HG02943 (cell line): ENCODE measurements around the gene STK4.
"Not testable (repeated sequence)": the region's sequence is repeated elsewhere in the genome, so short reads cannot be mapped to it uniquely, and the experiment has no call there.

ENCODE experiments used
- ATAC-seq: cut with Tn5 transposase; IDR thresholded peaks from one replicate; pipeline ENCODE4 v1.9.1; 2021; ENCODE audit warnings: mild to moderate bottlenecking, low read depth, moderate library complexity; ENCODE audit not compliant: unreplicated experiment

STK4 gene

GRCh38 chr20:45020236-45020886 lies 54.0 kb downstream of the STK4 start:
- ATAC-seq, result no peak

- ATAC-seq, result no peak
Measured at GRCh38 chr20:45021631-45022030, 55.3 kb downstream of the STK4 start.

GRCh38 chr20:45023140-45023539 lies 56.8 kb downstream of the STK4 start:
- ATAC-seq, result not testable (repeated sequence)

- no peak for ATAC-seq
Measured at GRCh38 chr20:45028424-45029136, 62.3 kb downstream of the STK4 start.

GRCh38 chr20:45029884-45030283 lies 63.6 kb downstream of the STK4 start:
- no peak for ATAC-seq

GRCh38 chr20:45032276-45032675 lies 66.0 kb downstream of the STK4 start:
- no peak for ATAC-seq

- no peak for ATAC-seq
Measured at GRCh38 chr20:45032781-45033180, 66.5 kb downstream of the STK4 start.

GRCh38 chr20:45034436-45034835 lies 68.1 kb downstream of the STK4 start:
- ATAC-seq, result no peak

- no peak for ATAC-seq
Measured at GRCh38 chr20:45036044-45036755, 69.9 kb downstream of the STK4 start.

- ATAC-seq, result no peak
Measured at GRCh38 chr20:45037050-45037449, 70.7 kb downstream of the STK4 start.

GRCh38 chr20:45037635-45038034 lies 71.3 kb downstream of the STK4 start:
- ATAC-seq, result no peak

GRCh38 chr20:45038745-45039474 lies 72.6 kb downstream of the STK4 start:
- no peak for ATAC-seq

GRCh38 chr20:45039475-45039820 lies 73.1 kb downstream of the STK4 start:
- no peak for ATAC-seq

- ATAC-seq, result no peak
Measured at GRCh38 chr20:45041464-45042337, 75.4 kb downstream of the STK4 start.

- ATAC-seq, result no peak
Measured at GRCh38 chr20:45042978-45043377, 76.7 kb downstream of the STK4 start.

- no peak for ATAC-seq
Measured at GRCh38 chr20:45044084-45044573, 77.8 kb downstream of the STK4 start.

GRCh38 chr20:45044601-45045000 lies 78.3 kb downstream of the STK4 start:
- ATAC-seq, result no peak

GRCh38 chr20:45047581-45048119 lies 81.3 kb downstream of the STK4 start:
- no peak for ATAC-seq

- no peak for ATAC-seq
Measured at GRCh38 chr20:45049438-45049837, 83.1 kb downstream of the STK4 start.
